ENCODE data around the gene TCTN2.

TCTN2 gene

DNA sequence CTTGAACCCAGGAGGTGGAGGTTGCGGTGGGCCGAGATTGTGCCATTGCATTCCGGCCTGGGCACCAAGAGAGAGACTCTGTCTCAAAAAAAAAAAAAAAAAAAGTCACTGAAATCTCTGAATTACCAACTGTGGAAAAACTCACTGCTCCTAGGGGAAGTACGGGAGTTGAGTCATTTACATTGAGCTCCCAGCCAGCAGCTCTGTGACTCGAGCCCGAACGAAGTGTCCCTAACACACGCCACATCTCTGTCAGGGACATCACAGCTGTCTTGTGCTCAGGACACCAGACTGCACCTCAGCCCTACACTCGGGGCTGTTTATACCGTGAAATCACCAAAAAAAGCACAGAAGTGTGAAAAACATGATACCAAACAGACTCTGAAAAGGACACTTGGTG lies 62.3 kb downstream of the TCTN2 start:
- no peaks in the 10 kb centered on the region for H3K27me3 ChIP-seq (ENCODE audit: control insufficient read depth, insufficient read depth, low read length, poor library complexity, severe bottlenecking)
- no peak overlapping the region for H3K27ac ChIP-seq (ENCODE audit: insufficient read depth, low read depth, low read length, poor library complexity, severe bottlenecking)
- H3K9me3 ChIP-seq (ENCODE audit: control insufficient read depth, low read length), result no peaks in the 10 kb centered on the region
- WGBS, 2 experiments, result 85 to 87% methylated on average over 10 of the region's 10 CpGs
- H3K4me1 ChIP-seq (ENCODE audit: control insufficient read depth, insufficient read depth, low read length), result no peaks in the 10 kb centered on the region
- peaks cover 67% of the 10 kb centered on the region for H3K36me3 ChIP-seq (ENCODE audit: control insufficient read depth, insufficient read depth, low read length)
- no peak overlapping the region for H3K4me3 ChIP-seq (ENCODE audit: insufficient read depth, low read depth, low read length)

GRCh38 chr12:123734268-123734667 lies 63.4 kb downstream of the TCTN2 start:
- Histone ChIP-seq H3K4me3 (ENCODE audit: insufficient read depth, low read depth, low read length) (no peak overlapping the region), H3K27ac (ENCODE audit: insufficient read depth, low read depth, low read length, poor library complexity, severe bottlenecking) (no peak overlapping the region), H3K36me3 (ENCODE audit: control insufficient read depth, insufficient read depth, low read length) (peaks cover 68% of the 10 kb centered on the region), H3K9me3 (ENCODE audit: control insufficient read depth, low read length) (no peaks in the 10 kb centered on the region), H3K4me1 (ENCODE audit: control insufficient read depth, insufficient read depth, low read length) (no peaks in the 10 kb centered on the region), H3K27me3 (ENCODE audit: control insufficient read depth, insufficient read depth, low read length, poor library complexity, severe bottlenecking) (no peaks in the 10 kb centered on the region)
- WGBS, 2 experiments, result 75 to 78% methylated on average over 5 of the region's 5 CpGs

GRCh38 chr12:123741937-123742572 lies 71.1 kb downstream of the TCTN2 start:
- WGBS, 2 experiments, result 90 to 93% methylated on average over 14 of the region's 14 CpGs
- Histone ChIP-seq H3K27me3 (ENCODE audit: control insufficient read depth, insufficient read depth, low read length, poor library complexity, severe bottlenecking) (no peaks in the 10 kb centered on the region), H3K36me3 (ENCODE audit: control insufficient read depth, insufficient read depth, low read length) (peaks cover 34% of the 10 kb centered on the region), H3K4me3 (ENCODE audit: insufficient read depth, low read depth, low read length) (no peak overlapping the region), H3K27ac (ENCODE audit: insufficient read depth, low read depth, low read length, poor library complexity, severe bottlenecking) (no peak overlapping the region), H3K4me1 (ENCODE audit: control insufficient read depth, insufficient read depth, low read length) (no peaks in the 10 kb centered on the region), H3K9me3 (ENCODE audit: control insufficient read depth, low read length) (no peaks in the 10 kb centered on the region)

DNA sequence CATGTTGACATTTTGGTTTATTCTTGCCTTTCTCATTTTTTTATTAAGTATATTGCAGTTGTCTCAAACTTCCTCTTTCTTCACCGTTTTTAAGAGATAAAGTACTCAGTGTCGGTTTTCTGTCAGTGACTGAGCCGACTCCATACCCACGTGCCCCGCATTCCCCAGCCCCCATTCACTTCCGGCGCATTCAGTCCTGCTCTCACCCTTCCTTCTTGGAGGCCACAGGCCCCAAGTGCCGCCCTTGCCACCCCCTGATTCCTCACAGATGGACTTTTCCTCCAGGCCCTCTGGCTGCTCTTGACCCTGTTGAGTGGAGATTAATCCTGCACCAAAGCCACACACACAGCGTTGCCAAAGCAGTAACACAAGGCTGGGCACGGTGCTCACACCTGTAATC lies 72.1 kb downstream of the TCTN2 start:
- Histone ChIP-seq H3K4me1 (ENCODE audit: control insufficient read depth, insufficient read depth, low read length) (no peaks in the 10 kb centered on the region), H3K4me3 (ENCODE audit: insufficient read depth, low read depth, low read length) (no peak overlapping the region), H3K9me3 (ENCODE audit: control insufficient read depth, low read length) (no peaks in the 10 kb centered on the region), H3K36me3 (ENCODE audit: control insufficient read depth, insufficient read depth, low read length) (peaks cover 27% of the 10 kb centered on the region), H3K27ac (ENCODE audit: insufficient read depth, low read depth, low read length, poor library complexity, severe bottlenecking) (no peak overlapping the region), H3K27me3 (ENCODE audit: control insufficient read depth, insufficient read depth, low read length, poor library complexity, severe bottlenecking) (no peaks in the 10 kb centered on the region)
- WGBS, 2 experiments, result 95 to 97% methylated on average over 10 of the region's 10 CpGs

GRCh38 chr12:123744836-123745235 lies 73.9 kb downstream of the TCTN2 start:
- no peaks in the 10 kb centered on the region for H3K27me3 ChIP-seq (ENCODE audit: control insufficient read depth, insufficient read depth, low read length, poor library complexity, severe bottlenecking)
- no peaks in the 10 kb centered on the region for H3K9me3 ChIP-seq (ENCODE audit: control insufficient read depth, low read length)
- peaks cover 21% of the 10 kb centered on the region for H3K36me3 ChIP-seq (ENCODE audit: control insufficient read depth, insufficient read depth, low read length)
- 90 to 92% methylated on average over 12 of the region's 12 CpGs for WGBS, 2 experiments
- H3K27ac ChIP-seq (ENCODE audit: insufficient read depth, low read depth, low read length, poor library complexity, severe bottlenecking), result no peak overlapping the region
- H3K4me3 ChIP-seq (ENCODE audit: insufficient read depth, low read depth, low read length), result no peak overlapping the region
- H3K4me1 ChIP-seq (ENCODE audit: control insufficient read depth, insufficient read depth, low read length), result no peaks in the 10 kb centered on the region

GRCh38 chr12:123747309-123747708 lies 76.4 kb downstream of the TCTN2 start:
- Histone ChIP-seq H3K4me3 (ENCODE audit: insufficient read depth, low read depth, low read length) (no peak overlapping the region), H3K9me3 (ENCODE audit: control insufficient read depth, low read length) (no peaks in the 10 kb centered on the region), H3K4me1 (ENCODE audit: control insufficient read depth, insufficient read depth, low read length) (no peaks in the 10 kb centered on the region), H3K27ac (ENCODE audit: insufficient read depth, low read depth, low read length, poor library complexity, severe bottlenecking) (no peak overlapping the region), H3K27me3 (ENCODE audit: control insufficient read depth, insufficient read depth, low read length, poor library complexity, severe bottlenecking) (no peaks in the 10 kb centered on the region), H3K36me3 (ENCODE audit: control insufficient read depth, insufficient read depth, low read length) (peaks cover 23% of the 10 kb centered on the region)
- WGBS, 2 experiments, result 93 to 97% methylated on average over 5 of the region's 5 CpGs

DNA sequence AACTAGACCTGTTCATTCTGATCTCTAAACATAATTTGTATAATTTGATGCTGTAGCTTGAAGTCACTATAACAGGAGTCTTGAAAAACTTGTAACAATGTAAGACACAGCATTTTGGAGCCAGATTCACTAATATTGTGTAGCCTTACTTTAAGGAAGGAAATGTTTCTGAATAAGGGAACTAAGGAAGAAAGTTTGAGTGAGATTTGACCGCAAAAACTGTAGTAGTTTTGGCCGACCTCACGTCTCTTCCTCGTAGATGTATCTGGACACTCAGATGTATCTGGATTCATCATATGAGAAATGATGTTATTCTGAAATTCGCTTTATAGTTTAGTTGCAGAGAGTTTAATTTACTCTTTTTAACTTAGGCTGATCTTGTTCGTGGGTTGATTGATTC lies 77.2 kb downstream of the TCTN2 start:
- H3K4me3 ChIP-seq (ENCODE audit: insufficient read depth, low read depth, low read length), result no peak overlapping the region
- H3K27me3 ChIP-seq (ENCODE audit: control insufficient read depth, insufficient read depth, low read length, poor library complexity, severe bottlenecking), result no peaks in the 10 kb centered on the region
- H3K27ac ChIP-seq (ENCODE audit: insufficient read depth, low read depth, low read length, poor library complexity, severe bottlenecking), result no peak overlapping the region
- no peaks in the 10 kb centered on the region for H3K4me1 ChIP-seq (ENCODE audit: control insufficient read depth, insufficient read depth, low read length)
- 95 to 99% methylated on average over 6 of the region's 6 CpGs for WGBS, 2 experiments
- peaks cover 28% of the 10 kb centered on the region for H3K36me3 ChIP-seq (ENCODE audit: control insufficient read depth, insufficient read depth, low read length)
- no peaks in the 10 kb centered on the region for H3K9me3 ChIP-seq (ENCODE audit: control insufficient read depth, low read length)

- WGBS, 2 experiments, result 90 to 93% methylated on average over 4 of the region's 4 CpGs
- H3K27me3 ChIP-seq (ENCODE audit: control insufficient read depth, insufficient read depth, low read length, poor library complexity, severe bottlenecking), result no peaks in the 10 kb centered on the region
- no peaks in the 10 kb centered on the region for H3K4me1 ChIP-seq (ENCODE audit: control insufficient read depth, insufficient read depth, low read length)
- no peak overlapping the region for H3K4me3 ChIP-seq (ENCODE audit: insufficient read depth, low read depth, low read length)
- no peaks in the 10 kb centered on the region for H3K9me3 ChIP-seq (ENCODE audit: control insufficient read depth, low read length)
- no peak overlapping the region for H3K27ac ChIP-seq (ENCODE audit: insufficient read depth, low read depth, low read length, poor library complexity, severe bottlenecking)
- peaks cover 28% of the 10 kb centered on the region for H3K36me3 ChIP-seq (ENCODE audit: control insufficient read depth, insufficient read depth, low read length)
Observed at GRCh38 chr12:123748661-123749060, 77.7 kb downstream of the TCTN2 start.

DNA sequence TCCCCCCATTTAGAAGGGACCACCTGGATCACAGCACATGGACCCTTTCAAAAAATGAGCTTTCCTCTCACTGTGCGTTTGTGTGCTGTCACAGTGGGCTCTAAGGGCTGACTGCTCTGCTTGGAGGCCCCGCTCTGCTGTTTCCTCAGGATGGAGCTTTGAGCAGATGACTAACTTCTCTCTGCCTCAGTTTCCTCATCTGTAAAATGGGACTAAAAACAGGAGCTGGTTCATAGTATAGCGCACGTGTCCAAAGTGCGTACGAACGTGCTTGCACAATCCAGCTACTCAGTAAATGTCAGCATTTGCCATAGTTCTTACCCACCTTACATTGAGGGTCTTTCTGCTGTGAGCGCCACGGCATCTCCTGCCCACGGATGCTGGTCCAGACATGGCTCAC lies 78.4 kb downstream of the TCTN2 start:
- 96 to 97% methylated on average over 10 of the region's 10 CpGs for WGBS, 2 experiments
- H3K36me3 ChIP-seq (ENCODE audit: control insufficient read depth, insufficient read depth, low read length), result peaks cover 25% of the 10 kb centered on the region

GRCh38 chr12:123750159-123750656 lies 79.3 kb downstream of the TCTN2 start:
- 96 to 97% methylated on average over 8 of the region's 8 CpGs for WGBS, 2 experiments

More for the DNA sequence above, 78.4 kb downstream of the TCTN2 start:
- Histone ChIP-seq H3K27ac (ENCODE audit: insufficient read depth, low read depth, low read length, poor library complexity, severe bottlenecking) (no peak overlapping the region), H3K4me3 (ENCODE audit: insufficient read depth, low read depth, low read length) (no peak overlapping the region), H3K27me3 (ENCODE audit: control insufficient read depth, insufficient read depth, low read length, poor library complexity, severe bottlenecking) (no peaks in the 10 kb centered on the region), H3K9me3 (ENCODE audit: control insufficient read depth, low read length) (no peaks in the 10 kb centered on the region), H3K4me1 (ENCODE audit: control insufficient read depth, insufficient read depth, low read length) (no peaks in the 10 kb centered on the region)

More at GRCh38 chr12:123750159-123750656, 79.3 kb downstream of the TCTN2 start:
- no peaks in the 10 kb centered on the region for H3K4me1 ChIP-seq (ENCODE audit: control insufficient read depth, insufficient read depth, low read length)
- H3K4me3 ChIP-seq (ENCODE audit: insufficient read depth, low read depth, low read length), result no peak overlapping the region
- peaks cover 30% of the 10 kb centered on the region for H3K36me3 ChIP-seq (ENCODE audit: control insufficient read depth, insufficient read depth, low read length)
- H3K27me3 ChIP-seq (ENCODE audit: control insufficient read depth, insufficient read depth, low read length, poor library complexity, severe bottlenecking), result no peaks in the 10 kb centered on the region
- no peaks in the 10 kb centered on the region for H3K9me3 ChIP-seq (ENCODE audit: control insufficient read depth, low read length)
- no peak overlapping the region for H3K27ac ChIP-seq (ENCODE audit: insufficient read depth, low read depth, low read length, poor library complexity, severe bottlenecking)

Data from ectodermal cell (in vitro differentiated cells).